T-helper 2 cell treated with Interferon-gamma antibody and Interleukin-4, amounts not matched to agents 5 μg/mL and 100 μg/mL, for 36 hours (primary cell): ENCODE data around the gene CAND1.

Experiments used
- DNase-seq: peaks from one replicate; pipeline ENCODE4 v3.0.0; 2021; ENCODE audit warnings: low spot score
- H3K27ac Mint-ChIP-seq: one replicate; pipeline ENCODE4 v1.8.0; 2021; ENCODE audit warnings: mild to moderate bottlenecking, mixed read lengths
- H3K27me3 Mint-ChIP-seq: one replicate; pipeline ENCODE4 v1.8.0; 2021; ENCODE audit warnings: low read depth, mixed read lengths
- H3K36me3 Mint-ChIP-seq: one replicate; pipeline ENCODE4 v1.8.0; 2021; ENCODE audit warnings: low read depth, mixed read lengths
- H3K4me1 Mint-ChIP-seq: one replicate; pipeline ENCODE4 v1.8.0; 2021; ENCODE audit warnings: low read depth, mixed read lengths
- H3K4me3 Mint-ChIP-seq: one replicate; pipeline ENCODE4 v1.8.0; 2022; ENCODE audit warnings: mild to moderate bottlenecking, moderate library complexity, mixed read lengths
- H3K9me3 Mint-ChIP-seq: one replicate; pipeline ENCODE4 v1.8.0; 2021; ENCODE audit warnings: mixed read lengths

The CAND1 gene

DNA sequence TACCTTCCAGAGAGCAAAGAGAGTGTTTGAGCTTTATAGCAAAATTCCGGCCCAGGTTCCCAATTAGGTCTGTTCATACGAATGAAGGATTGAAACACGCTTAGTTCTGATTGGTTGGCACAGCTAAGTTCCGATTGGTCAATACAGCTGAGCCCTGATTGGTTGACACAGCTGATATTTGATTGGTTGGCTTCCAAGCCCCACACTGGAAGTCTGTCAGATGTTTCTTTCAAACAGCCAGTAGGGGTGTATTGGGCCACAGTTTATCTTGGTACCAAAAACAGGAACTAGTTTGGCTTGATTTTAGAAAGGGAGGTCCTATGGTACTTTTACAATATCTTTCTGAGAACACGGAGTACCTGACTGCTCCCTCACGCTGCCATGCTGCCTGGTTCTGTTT, 93.4 kb downstream of the CAND1 start:
- H3K4me1 Mint-ChIP-seq, result no peaks in the 10 kb centered on the region
- no peak overlapping the region for H3K4me3 Mint-ChIP-seq
- no peak overlapping the region for H3K27ac Mint-ChIP-seq
- no peaks in the 10 kb centered on the region for H3K9me3 Mint-ChIP-seq
- DNase-seq, result no peak
- no peaks in the 10 kb centered on the region for H3K27me3 Mint-ChIP-seq
- H3K36me3 Mint-ChIP-seq, result no peaks in the 10 kb centered on the region

DNA sequence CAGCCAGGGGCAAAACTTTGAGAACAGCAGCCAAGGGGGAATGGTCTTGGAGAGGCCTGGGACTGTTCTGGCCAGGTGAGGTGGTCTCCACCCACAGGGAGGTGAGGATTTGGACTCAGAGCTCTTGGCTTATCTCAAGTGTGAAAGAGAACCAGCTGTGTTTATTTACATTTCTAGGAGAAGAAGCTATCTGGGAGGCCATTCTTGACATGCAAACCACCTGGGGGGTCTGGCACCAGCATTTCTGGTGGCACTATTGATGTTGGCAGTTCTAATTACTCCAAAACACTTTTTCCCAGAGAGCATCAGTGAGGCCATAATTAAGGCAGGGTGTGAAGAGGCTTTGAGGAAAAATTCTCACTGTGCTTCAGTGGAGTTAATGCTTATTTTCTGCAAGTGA, 95.1 kb downstream of the CAND1 start:
- Mint-ChIP-seq H3K4me3 (no peak overlapping the region), H3K4me1 (no peaks in the 10 kb centered on the region), H3K27me3 (no peaks in the 10 kb centered on the region), H3K9me3 (no peaks in the 10 kb centered on the region), H3K36me3 (no peaks in the 10 kb centered on the region), H3K27ac (no peak overlapping the region)
- no peak for DNase-seq

DNA sequence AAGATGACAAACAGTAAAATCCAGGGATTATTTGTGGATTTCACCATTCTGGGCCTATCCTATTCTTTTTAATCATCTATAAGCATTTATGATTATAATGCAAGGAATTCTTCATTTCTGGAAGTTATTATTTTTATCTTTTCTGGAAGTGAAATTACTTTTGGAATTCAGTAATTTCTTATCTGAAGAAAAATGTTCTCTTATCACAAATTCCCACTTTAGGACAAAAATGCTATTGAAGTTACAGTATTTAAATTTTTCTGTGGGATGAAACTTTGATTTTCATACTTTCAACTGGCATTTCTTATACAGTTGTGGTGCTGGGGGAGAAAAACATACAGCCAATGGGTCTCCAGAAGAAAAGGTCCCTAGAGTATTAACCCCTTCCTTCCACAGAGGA, 96.0 kb downstream of the CAND1 start:
- no peaks in the 10 kb centered on the region for H3K9me3 Mint-ChIP-seq
- DNase-seq, result no peak
- no peak overlapping the region for H3K4me3 Mint-ChIP-seq
- no peak overlapping the region for H3K27ac Mint-ChIP-seq
- H3K27me3 Mint-ChIP-seq, result no peaks in the 10 kb centered on the region
- H3K36me3 Mint-ChIP-seq, result no peaks in the 10 kb centered on the region
- H3K4me1 Mint-ChIP-seq, result no peaks in the 10 kb centered on the region

DNA sequence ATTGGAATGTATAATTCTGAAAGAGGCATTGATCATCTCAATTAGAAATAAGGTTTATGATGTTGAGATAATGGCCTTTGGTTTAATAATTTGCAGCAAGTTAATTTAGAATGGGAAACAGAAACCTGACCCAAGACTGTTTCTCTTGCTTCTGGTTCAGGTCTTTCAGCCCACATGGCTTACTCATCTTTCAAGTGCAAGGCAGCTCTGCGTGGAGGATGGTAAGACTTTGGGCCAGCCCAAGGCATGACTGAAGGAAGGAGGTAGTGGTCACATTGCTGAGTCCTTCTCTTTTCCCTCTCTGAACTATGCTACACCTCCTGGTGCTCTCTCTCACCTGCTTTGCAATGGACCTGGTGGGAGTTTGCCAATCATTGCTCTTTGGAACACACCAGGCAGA, 98.7 kb downstream of the CAND1 start:
- Mint-ChIP-seq H3K27me3 (no peaks in the 10 kb centered on the region), H3K4me1 (no peaks in the 10 kb centered on the region), H3K4me3 (no peak overlapping the region), H3K27ac (no peak overlapping the region), H3K36me3 (no peaks in the 10 kb centered on the region), H3K9me3 (peaks cover 3% of the 10 kb centered on the region)
- no peak for DNase-seq
